Prostate gland (tissue), 2 donors: ENCODE data around the gene VGLL3. TPM values are rescaled to one million over a fixed set of nuclear protein-coding genes. Genes with fewer than 3 reads are reported as not detected.

Experiments used
- DNase-seq: peaks from one replicate; pipeline ENCODE4 v3.0.0-alpha.2; 2019; ENCODE audit warnings: low spot score
- H3K27ac ChIP-seq, 2 donors: fragments of 200-600 bp; sonication (generic); 2 replicates each; pipeline ENCODE4 v1.5.1; 2017 to 2019
- H3K27me3 ChIP-seq: fragments of 200-600 bp; sonication (generic); replicated peaks from 2 replicates; pipeline ENCODE4 v1.5.1; 2019; ENCODE audit not compliant: insufficient read depth
- H3K36me3 ChIP-seq, 2 donors: fragments of 200-600 bp; sonication (generic); 1 replicate in 1 of 2; 2 replicates in 1 of 2; pipeline versions ENCODE4 v1.5.1 to v1.8.1; 2017 to 2019
- H3K4me1 ChIP-seq: fragments of 200-600 bp; sonication (generic); replicated peaks from 2 replicates; pipeline ENCODE4 v1.5.1; 2019
- H3K4me3 ChIP-seq, 2 donors: fragments of 200-600 bp; sonication (generic); 2 replicates each; pipeline ENCODE4 v1.5.1; 2017 to 2019
- H3K9me3 ChIP-seq: fragments of 200-600 bp; sonication (generic); 2 replicates; pipeline ENCODE4 v1.5.1; 2017
- CTCF ChIP-seq, 4 experiments: fragments of 200-600 bp in 2 of 4; fragments of 450-650 bp in 2 of 4; sonication (generic) in 2 of 4; IDR thresholded peaks; 1 replicate in 3 of 4; 2 replicates in 1 of 4; pipeline ENCODE4 v1.5.1; 2016 to 2019; ENCODE audit warnings: antibody characterized with exemption in 4 of 4, mild to moderate bottlenecking in 2 of 4, moderate library complexity in 2 of 4
- POLR2A ChIP-seq: fragments of 450-650 bp; IDR thresholded peaks from one replicate; pipeline ENCODE4 v1.6.1; 2016; ENCODE audit warnings: antibody characterized with exemption, mild to moderate bottlenecking
- POLR2AphosphoS5 ChIP-seq: sonication (generic); formaldehyde crosslinking; IDR thresholded peaks from one replicate; pipeline ENCODE4 v1.6.1; 2017; ENCODE audit warnings: antibody characterized with exemption
- WGBS: methylation state at CpG from one replicate; pipeline ENCODE4 v1.1.5; 2018; 5-methylcytosine and 5-hydroxymethylcytosine counted together
- intact Hi-C: fragments of 100-400 bp; cut with DNase I; formaldehyde crosslinking; loops from one replicate; pipeline ENCODE4 v1.14.2; 2022
- total RNA-seq, 2 donors: library from RNA; depleted of rRNA; stranded (reverse); fragments of >200 nt; gene quantifications; one replicate each; pipeline ENCODE4 v1.1.0, GENCODE V29; 2016

The VGLL3 gene
- total RNA-seq, 2 donors from 2014 or later = 44.4 to 55.5 TPM

- Histone ChIP-seq H3K36me3 (no peaks in the 10 kb centered on the region), H3K9me3 (no peaks in the 10 kb centered on the region), H3K27me3 (no peaks in the 10 kb centered on the region), H3K4me1 (no peaks in the 10 kb centered on the region), H3K4me3 (no peak overlapping the region), H3K27ac (no peak overlapping the region)
- no peak for DNase-seq
- TF ChIP-seq POLR2A (no peak), POLR2AphosphoS5 (no peak), CTCF (IDR thresholded peaks at IDR 0.05) (no peak)
- intact Hi-C loops = no loop called here
- WGBS = 95% methylated on average over 1 of the region's 1 CpG
Observed at GRCh38 chr3:86963611-86964010, 27.3 kb downstream of the VGLL3 start.

- whole genome bisulfite sequencing = 43% methylated on average over 3 of the region's 3 CpGs
- no peaks in the 10 kb centered on the region for H3K9me3 ChIP-seq
- intact Hi-C loops = no loop called here
- no peak for DNase-seq
- H3K4me1 ChIP-seq = no peaks in the 10 kb centered on the region
- no peaks in the 10 kb centered on the region for H3K27me3 ChIP-seq
- TF ChIP-seq POLR2AphosphoS5 (no peak), CTCF (IDR thresholded peaks at IDR 0.05) (no peak), POLR2A (no peak)
- H3K27ac ChIP-seq = no peak overlapping the region
- no peak overlapping the region for H3K4me3 ChIP-seq
- no peaks in the 10 kb centered on the region for H3K36me3 ChIP-seq
Observed at GRCh38 chr3:86961297-86961696, 29.7 kb downstream of the VGLL3 start.

GRCh38 chr3:86960550-86960949 lies 30.4 kb downstream of the VGLL3 start:
- Histone ChIP-seq H3K9me3 (no peaks in the 10 kb centered on the region), H3K36me3 (no peaks in the 10 kb centered on the region), H3K27ac (no peak overlapping the region), H3K4me3 (no peak overlapping the region), H3K4me1 (no peaks in the 10 kb centered on the region), H3K27me3 (no peaks in the 10 kb centered on the region)
- intact Hi-C loops = no loop called here
- TF ChIP-seq POLR2AphosphoS5 = no peak
- TF ChIP-seq CTCF (IDR thresholded peaks at IDR 0.05) = no peak
- no peak for TF ChIP-seq POLR2A
- WGBS = 55% methylated on average over 3 of the region's 3 CpGs
- DNase-seq = no peak

DNA sequence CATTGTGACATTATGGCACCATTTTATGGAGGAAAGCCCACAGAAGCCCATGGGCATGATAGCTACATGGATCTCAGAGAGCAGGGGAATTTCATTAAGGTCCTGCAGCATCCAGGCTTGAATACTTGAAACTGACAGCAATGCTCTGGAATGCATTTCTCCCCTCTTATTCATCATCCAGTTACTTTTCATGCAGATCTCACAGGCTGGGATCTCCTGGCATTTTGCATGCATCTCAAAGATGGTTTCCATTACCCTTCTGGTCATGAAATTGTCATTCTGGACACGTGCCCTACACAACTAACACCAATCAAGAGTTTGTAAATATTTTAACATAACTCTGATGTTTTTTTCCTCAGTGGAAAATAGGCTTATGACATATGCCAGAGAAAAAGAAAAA lies 32.4 kb downstream of the VGLL3 start:
- intact Hi-C loops = no loop called here
- no peak overlapping the region for H3K4me3 ChIP-seq
- TF ChIP-seq POLR2AphosphoS5 (no peak), CTCF (IDR thresholded peaks at IDR 0.05) (no peak), POLR2A (no peak)
- no peaks in the 10 kb centered on the region for H3K9me3 ChIP-seq
- no peak for DNase-seq
- WGBS = 67% methylated on average over 1 of the region's 1 CpG
- no peaks in the 10 kb centered on the region for H3K4me1 ChIP-seq
- H3K36me3 ChIP-seq = no peaks in the 10 kb centered on the region
- no peak overlapping the region for H3K27ac ChIP-seq
- no peaks in the 10 kb centered on the region for H3K27me3 ChIP-seq

DNA sequence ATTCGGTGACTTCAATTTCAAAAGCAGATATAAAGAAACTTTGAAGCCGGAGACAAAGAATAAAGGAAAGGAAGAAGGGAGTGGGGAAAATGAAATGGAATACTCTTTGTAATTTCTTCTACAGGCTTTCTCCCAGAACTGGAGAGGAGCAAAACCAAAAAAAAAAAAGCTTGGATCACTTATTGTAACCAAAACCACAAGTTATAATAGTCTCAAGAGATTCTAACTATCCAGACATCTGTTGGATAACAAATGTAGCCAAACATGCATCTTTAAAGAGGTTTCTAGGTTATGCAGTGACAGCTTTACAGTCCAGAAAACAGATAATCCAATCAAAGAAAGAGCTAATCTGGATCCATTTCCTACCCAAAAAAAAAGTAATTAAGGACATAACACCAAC lies 36.2 kb downstream of the VGLL3 start:
- 61% methylated on average over 2 of the region's 2 CpGs for WGBS
- no peak overlapping the region for H3K4me3 ChIP-seq

More for the DNA sequence above, 36.2 kb downstream of the VGLL3 start:
- Histone ChIP-seq H3K4me1 (no peaks in the 10 kb centered on the region), H3K27ac (no peak overlapping the region), H3K36me3 (no peaks in the 10 kb centered on the region), H3K9me3 (no peaks in the 10 kb centered on the region), H3K27me3 (no peaks in the 10 kb centered on the region)
- no peak for DNase-seq
- intact Hi-C loops = no loop called here
- no peak for TF ChIP-seq POLR2AphosphoS5
- no peak for TF ChIP-seq CTCF (IDR thresholded peaks at IDR 0.05)
- TF ChIP-seq POLR2A = no peak
